Keratinocyte (primary cell): Measurements from ENCODE around the gene SIPA1L3. TPM values are rescaled to one million over a fixed set of nuclear protein-coding genes. Genes with fewer than 3 reads are reported as not detected.
"Not testable (repeated sequence)": the region's sequence is repeated elsewhere in the genome, so short reads cannot be mapped to it uniquely, and the experiment has no call there.

Experiments
- DNase-seq: peaks from one replicate; pipeline ENCODE4 v3.0.0-alpha.2; 2011; ENCODE audit warnings: low read depth, missing footprints, low spot score
- FAIRE-seq: peaks from 2 replicates; lab custom pipeline; 2011; peaks lifted over from hg19 to GRCh38; lab: Jason Lieb, UNC
- H2AFZ ChIP-seq: 2 replicates; pipeline ENCODE4 v1.6.0; 2012; ENCODE audit warnings: low read length, control low read depth, inconsistent platforms; ENCODE audit not compliant: control insufficient read depth
- H3K27ac ChIP-seq: 2 replicates; pipeline ENCODE4 v1.5.1; 2011; ENCODE audit warnings: low read length; ENCODE audit not compliant: control insufficient read depth, insufficient read depth
- H3K27me3 ChIP-seq: 3 replicates; pipeline ENCODE4 v1.6.0; 2011; ENCODE audit warnings: low read length; ENCODE audit not compliant: control insufficient read depth, insufficient read depth; ENCODE audit errors: extremely low read depth
- H3K36me3 ChIP-seq, 2 experiments: 2 replicates in 1 of 2; 3 replicates in 1 of 2; pipeline ENCODE4 v1.5.1; 2011; ENCODE audit warnings: low read length in 2 of 2, mild to moderate bottlenecking in 1 of 2; ENCODE audit not compliant: control insufficient read depth in 2 of 2, insufficient read depth in 2 of 2; ENCODE audit errors: extremely low read depth in 1 of 2
- H3K4me1 ChIP-seq: 3 replicates; pipeline ENCODE4 v1.5.1; 2011; ENCODE audit warnings: low read length; ENCODE audit not compliant: control insufficient read depth, insufficient read depth; ENCODE audit errors: extremely low read depth
- H3K4me2 ChIP-seq: 3 replicates; pipeline ENCODE4 v1.6.0; 2011; ENCODE audit warnings: low read depth, low read length; ENCODE audit not compliant: control insufficient read depth, insufficient read depth; ENCODE audit errors: extremely low read depth
- H3K4me3 ChIP-seq, 3 experiments: fragments of 200-600 bp in 1 of 3; sonication (generic) in 1 of 3; 2 replicates in 2 of 3; 3 replicates in 1 of 3; pipeline ENCODE4 v1.5.1; 2011 to 2016; ENCODE audit warnings: low read length in 3 of 3, mild to moderate bottlenecking in 3 of 3, control low read depth in 2 of 3, inconsistent platforms in 1 of 3, low read depth in 1 of 3, mixed read lengths in 1 of 3, mixed run types in 1 of 3, moderate library complexity in 1 of 3; ENCODE audit not compliant: control insufficient read depth in 2 of 3, insufficient read depth in 2 of 3; ENCODE audit errors: extremely low read depth in 1 of 3
- H3K79me2 ChIP-seq: 2 replicates; pipeline ENCODE4 v1.6.0; 2012; ENCODE audit warnings: low read length; ENCODE audit not compliant: control insufficient read depth, insufficient read depth
- H3K9ac ChIP-seq: 3 replicates; pipeline ENCODE4 v1.6.0; 2011; ENCODE audit warnings: low read length; ENCODE audit not compliant: control insufficient read depth, insufficient read depth; ENCODE audit errors: extremely low read depth
- H3K9me1 ChIP-seq: 3 replicates; pipeline ENCODE4 v1.6.0; 2011; ENCODE audit warnings: low read length; ENCODE audit not compliant: control insufficient read depth, insufficient read depth; ENCODE audit errors: extremely low read depth
- H3K9me3 ChIP-seq: 2 replicates; pipeline ENCODE4 v1.5.1; 2012; ENCODE audit warnings: low read depth, low read length; ENCODE audit not compliant: control insufficient read depth
- H4K20me1 ChIP-seq: 3 replicates; pipeline ENCODE4 v1.6.0; 2011; ENCODE audit warnings: low read length; ENCODE audit not compliant: control insufficient read depth, insufficient read depth; ENCODE audit errors: extremely low read depth
- EZH2 ChIP-seq: IDR thresholded peaks from one replicate; pipeline ENCODE4 v1.6.1; 2012; ENCODE audit warnings: inconsistent platforms, mild to moderate bottlenecking, low read length, moderate library complexity
- dilution Hi-C: fragments of 300-500 bp; cut with MboI; formaldehyde crosslinking; loops from one replicate; pipeline ENCODE4 v1.7.0; 2020; ENCODE audit warnings: low sequenced_read_pairs; ENCODE audit not compliant: extremely low pct_ligation_motif_present
- polyA plus RNA-seq, 5 experiments: library from polyadenylated mRNA; depleted of rRNA in 3 of 5; stranded (reverse) in 3 of 5; stranded (forward) in 1 of 5; unstranded in 1 of 5; fragments of >200 nt; gene quantifications; 1 replicate in 1 of 5; 2 replicates in 3 of 5; 3 replicates in 1 of 5; pipeline versions ENCODE4 v1.2.1 to v1.2.3, GENCODE V29; 2011 to 2012; ENCODE audit warnings: missing spikeins in 2 of 5, low read depth in 1 of 5, low replicate concordance in 1 of 5
- TF ChIP-seq, protein P1 (sequence below), 3 experiments: IDR thresholded peaks in 1 of 3; conservative IDR thresholded peaks in 1 of 3; optimal IDR thresholded peaks in 1 of 3; 2 replicates in 2 of 3; 3 replicates in 1 of 3; pipeline versions ENCODE3 to v1.5.1; 2011; ENCODE audit warnings: low read length in 3 of 3, mild to moderate bottlenecking in 3 of 3, moderate library complexity in 2 of 3, control low read depth in 1 of 3, inconsistent platforms in 1 of 3; ENCODE audit not compliant: insufficient read depth in 2 of 3; ENCODE audit errors: extremely low read depth in 1 of 3

Gene SIPA1L3
- polyA plus RNA-seq, 1 donor (not counting 4 experiments of a cell fraction or from before 2014, with no cell fraction given): 8.0 TPM

DNA sequence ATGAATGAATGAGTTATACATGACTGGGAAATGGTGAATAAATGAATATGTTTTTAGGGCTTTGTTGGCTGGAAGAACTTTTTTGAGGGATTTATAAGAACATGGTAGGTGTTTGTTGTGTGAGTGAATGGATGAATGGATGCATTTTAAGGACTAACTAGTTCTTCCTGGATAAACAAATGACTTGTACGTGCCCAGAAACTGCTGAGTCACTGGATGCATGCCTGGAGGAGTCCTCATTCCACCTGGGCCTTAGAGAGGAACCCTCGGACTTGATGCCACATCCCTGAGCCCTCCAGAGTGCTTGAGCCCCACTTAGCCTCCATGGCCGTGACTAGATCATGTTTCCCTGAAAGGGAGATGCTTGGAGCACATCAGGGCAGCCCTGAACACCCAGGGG, 163.6 kb downstream of the SIPA1L3 start:
- H3K4me2 ChIP-seq: no peak overlapping the region
- no peaks in the 10 kb centered on the region for H3K9me1 ChIP-seq

DNA sequence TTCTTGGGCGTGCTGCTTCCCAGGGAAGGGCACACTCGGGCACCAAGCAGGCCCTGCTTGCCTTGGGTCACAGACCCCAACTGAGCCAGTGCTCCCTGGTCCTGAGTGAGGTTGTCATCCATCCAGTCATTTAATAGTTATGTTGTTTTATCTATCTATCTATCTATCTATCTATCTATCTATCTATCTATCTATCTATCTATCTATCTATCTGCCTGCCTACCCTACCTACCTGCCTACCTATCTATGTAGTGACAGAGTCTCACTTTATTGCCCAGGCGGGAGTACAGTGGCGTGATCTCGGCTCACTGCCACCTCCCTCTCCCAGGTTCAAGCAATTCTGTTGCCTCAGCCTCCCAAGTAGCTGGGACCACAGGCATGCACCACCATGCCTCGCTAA, 164.0 kb downstream of the SIPA1L3 start:
- not testable (repeated sequence) for H3K9me3 ChIP-seq, H3K9ac ChIP-seq, FAIRE-seq

More for the DNA sequence above, 163.6 kb downstream of the SIPA1L3 start:
- no peaks in the 10 kb centered on the region for H3K36me3 ChIP-seq
- no peaks in the 10 kb centered on the region for H3K27me3 ChIP-seq
- H3K9ac ChIP-seq: no peak overlapping the region
- DNase-seq (peak; percentile 17), FAIRE-seq (peak; percentile 95)
- no peak overlapping the region for H2AFZ ChIP-seq
- H3K79me2 ChIP-seq: no peaks in the 10 kb centered on the region
- H3K4me1 ChIP-seq: peaks cover 8% of the 10 kb centered on the region
- no peak overlapping the region for H3K4me3 ChIP-seq
- TF ChIP-seq, protein P1, sequence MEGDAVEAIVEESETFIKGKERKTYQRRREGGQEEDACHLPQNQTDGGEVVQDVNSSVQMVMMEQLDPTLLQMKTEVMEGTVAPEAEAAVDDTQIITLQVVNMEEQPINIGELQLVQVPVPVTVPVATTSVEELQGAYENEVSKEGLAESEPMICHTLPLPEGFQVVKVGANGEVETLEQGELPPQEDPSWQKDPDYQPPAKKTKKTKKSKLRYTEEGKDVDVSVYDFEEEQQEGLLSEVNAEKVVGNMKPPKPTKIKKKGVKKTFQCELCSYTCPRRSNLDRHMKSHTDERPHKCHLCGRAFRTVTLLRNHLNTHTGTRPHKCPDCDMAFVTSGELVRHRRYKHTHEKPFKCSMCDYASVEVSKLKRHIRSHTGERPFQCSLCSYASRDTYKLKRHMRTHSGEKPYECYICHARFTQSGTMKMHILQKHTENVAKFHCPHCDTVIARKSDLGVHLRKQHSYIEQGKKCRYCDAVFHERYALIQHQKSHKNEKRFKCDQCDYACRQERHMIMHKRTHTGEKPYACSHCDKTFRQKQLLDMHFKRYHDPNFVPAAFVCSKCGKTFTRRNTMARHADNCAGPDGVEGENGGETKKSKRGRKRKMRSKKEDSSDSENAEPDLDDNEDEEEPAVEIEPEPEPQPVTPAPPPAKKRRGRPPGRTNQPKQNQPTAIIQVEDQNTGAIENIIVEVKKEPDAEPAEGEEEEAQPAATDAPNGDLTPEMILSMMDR (optimal IDR thresholded peaks at IDR 0.05 in 1 of 3, IDR thresholded peaks at IDR 0.05 in 1 of 3, conservative IDR thresholded peaks at IDR 0.05 in 1 of 3; ENCODE audit: extremely low read depth in 1 of 3, insufficient read depth in 2 of 3, low read length in 3 of 3): no peak
- TF ChIP-seq EZH2: no peak
- H3K27ac ChIP-seq: no peak overlapping the region
- dilution Hi-C loops: no loop called here
- H3K9me3 ChIP-seq: no peaks in the 10 kb centered on the region
- no peaks in the 10 kb centered on the region for H4K20me1 ChIP-seq

DNA sequence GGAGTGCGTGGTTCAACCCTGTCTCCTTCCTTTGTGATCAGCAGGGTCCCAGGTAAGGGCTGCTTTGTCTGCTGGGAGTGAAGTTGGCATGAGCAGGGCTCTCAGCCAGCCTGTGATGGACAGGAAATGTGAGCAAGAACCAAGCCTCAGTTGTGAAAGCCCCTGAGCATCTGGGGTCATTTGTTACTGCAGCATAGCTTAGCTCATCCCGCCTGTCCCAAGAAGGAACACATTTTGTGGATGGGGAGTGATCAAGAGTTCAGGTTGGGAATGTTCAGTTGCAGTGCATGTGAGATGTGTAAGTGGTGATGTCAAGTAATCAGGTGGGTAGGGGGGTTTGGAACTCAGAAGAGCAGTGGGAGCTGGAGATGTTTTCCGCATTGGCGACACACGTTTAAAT, 164.6 kb downstream of the SIPA1L3 start:
- Histone ChIP-seq H2AFZ (no peak overlapping the region), H3K9ac (no peak overlapping the region), H3K79me2 (no peaks in the 10 kb centered on the region), H3K27ac (no peak overlapping the region), H3K9me1 (no peaks in the 10 kb centered on the region), H3K4me2 (no peak overlapping the region), H3K9me3 (no peaks in the 10 kb centered on the region), H3K27me3 (no peaks in the 10 kb centered on the region), H3K4me3 (no peak overlapping the region), H4K20me1 (no peaks in the 10 kb centered on the region), H3K4me1 (peaks cover 8% of the 10 kb centered on the region), H3K36me3 (no peaks in the 10 kb centered on the region)
- no peak for DNase-seq
- TF ChIP-seq, protein P1 (optimal IDR thresholded peaks at IDR 0.05 in 1 of 3, IDR thresholded peaks at IDR 0.05 in 1 of 3, conservative IDR thresholded peaks at IDR 0.05 in 1 of 3; ENCODE audit: extremely low read depth in 1 of 3, insufficient read depth in 2 of 3, low read length in 3 of 3): no peak
- TF ChIP-seq EZH2: no peak
- no peak for FAIRE-seq
- dilution Hi-C loops: no loop called here

More for the DNA sequence above, 164.0 kb downstream of the SIPA1L3 start:
- H3K27me3 ChIP-seq, H3K4me3 ChIP-seq, H3K4me1 ChIP-seq, H2AFZ ChIP-seq, H3K79me2 ChIP-seq, H3K27ac ChIP-seq, H3K36me3 ChIP-seq, DNase-seq, dilution Hi-C loops, H3K9me1 ChIP-seq, H4K20me1 ChIP-seq, H3K4me2 ChIP-seq: not testable (repeated sequence)
